SK-N-SH (cell line): ENCODE results near the gene ZNF680. TPM values are rescaled to one million over a fixed set of nuclear protein-coding genes. Genes with fewer than 3 reads are reported as not detected.

ENCODE experiments used
- CTCF ChIA-PET: fragments of 300-600, 350-600 bp; formaldehyde crosslinking; extraction: SDS; loops from one replicate; lab custom pipeline; 2021; lab: Yijun Ruan, JAX
- POLR2A ChIA-PET: fragments of 350-600 bp; sonication (Branson Sonifier 250); formaldehyde crosslinking; extraction: SDS; loops from one replicate; lab custom pipeline; 2020; ENCODE audit warnings: antibody characterized with exemption, inconsistent platforms; lab: Yijun Ruan, JAX
- DNase-seq: peaks from one replicate; pipeline ENCODE4 v3.0.0; 2012
- H2AFZ ChIP-seq: fragments of 200-600 bp; sonication (generic); 2 replicates; pipeline ENCODE4 v1.8.1; 2016; ENCODE audit warnings: antibody characterized with exemption, mild to moderate bottlenecking, low read depth
- H3F3A ChIP-seq: fragments of 200-600 bp; sonication (generic); replicated peaks from 2 replicates; pipeline ENCODE3; 2016; ENCODE audit warnings: antibody characterized with exemption, mild to moderate bottlenecking; ENCODE audit not compliant: insufficient read depth
- H3K27ac ChIP-seq, 2 experiments: fragments of 200-500 bp in 1 of 2; fragments of 200-600 bp in 1 of 2; sonication (Bioruptor generic) in 1 of 2; sonication (generic), shearing (Covaris generic) in 1 of 2; 2 replicates each; pipeline versions ENCODE4 v1.5.1 to v1.6.1; 2014 to 2016; ENCODE audit warnings: low read depth in 2 of 2, inconsistent platforms in 1 of 2, low read length in 1 of 2, mild to moderate bottlenecking in 1 of 2, mixed read lengths in 1 of 2
- H3K27me3 ChIP-seq: fragments of 200-600 bp; sonication (generic), shearing (Covaris generic); 2 replicates; pipeline ENCODE4 v1.6.1; 2016; ENCODE audit warnings: mixed run types; ENCODE audit not compliant: insufficient read depth
- H3K36me3 ChIP-seq, 2 experiments: fragments of 200-500 bp in 1 of 2; fragments of 200-600 bp in 1 of 2; sonication (Bioruptor generic) in 1 of 2; sonication (generic) in 1 of 2; replicated peaks in 1 of 2; 2 replicates each; pipeline versions ENCODE3 to v1.5.1; 2014 to 2016; ENCODE audit warnings: low read length in 1 of 2, mild to moderate bottlenecking in 1 of 2; ENCODE audit not compliant: insufficient read depth in 2 of 2, control insufficient read depth in 1 of 2
- H3K4me1 ChIP-seq, 2 experiments: fragments of 200-500 bp in 1 of 2; fragments of 200-600 bp in 1 of 2; sonication (Bioruptor generic) in 1 of 2; sonication (generic), shearing (Covaris generic) in 1 of 2; 2 replicates each; pipeline versions ENCODE4 v1.5.1 to v1.6.1; 2014 to 2016; ENCODE audit warnings: low read depth in 1 of 2, low read length in 1 of 2, mixed run types in 1 of 2; ENCODE audit not compliant: insufficient read depth in 2 of 2, control insufficient read depth in 1 of 2
- H3K4me2 ChIP-seq: fragments of 200-600 bp; sonication (generic), shearing (Covaris generic); 2 replicates; pipeline ENCODE4 v1.6.1; 2017; ENCODE audit warnings: mixed run types
- H3K4me3 ChIP-seq, 2 experiments: fragments of 200-500 bp in 1 of 2; fragments of 200-600 bp in 1 of 2; sonication (Bioruptor generic) in 1 of 2; sonication (generic), shearing (Covaris generic) in 1 of 2; 2 replicates each; pipeline versions ENCODE4 v1.5.1 to v1.8.1; 2014 to 2016; ENCODE audit warnings: low read depth in 2 of 2, inconsistent platforms in 1 of 2, low read length in 1 of 2, mild to moderate bottlenecking in 1 of 2, mixed read lengths in 1 of 2, moderate library complexity in 1 of 2
- H3K79me2 ChIP-seq: fragments of 200-600 bp; sonication (generic); 2 replicates; pipeline ENCODE4 v1.8.1; 2017; ENCODE audit warnings: mild to moderate bottlenecking; ENCODE audit not compliant: insufficient read depth
- H3K9ac ChIP-seq: fragments of 200-600 bp; sonication (generic); 2 replicates; pipeline ENCODE4 v1.6.1; 2017; ENCODE audit warnings: mixed run types
- H3K9me2 ChIP-seq: fragments of 200-600 bp; sonication (generic); 2 replicates; pipeline ENCODE4 v1.6.1; 2017; ENCODE audit warnings: mixed run types
- H3K9me3 ChIP-seq: fragments of 200-600 bp; sonication (generic); 2 replicates; pipeline ENCODE4 v1.6.1; 2017; ENCODE audit warnings: mixed run types, mild to moderate bottlenecking, moderate library complexity
- H4K20me1 ChIP-seq: fragments of 200-600 bp; sonication (generic); 2 replicates; pipeline ENCODE4 v1.6.1; 2017; ENCODE audit warnings: mild to moderate bottlenecking, mixed run types; ENCODE audit not compliant: insufficient read depth
- ELF1 ChIP-seq: IDR thresholded peaks from 2 replicates; pipeline ENCODE4 v1.4.0; 2012
- EP300 ChIP-seq, 2 experiments: IDR thresholded peaks; 2 replicates each; pipeline versions ENCODE4 v1.4.0 to v1.6.1; 2012; ENCODE audit warnings: borderline replicate concordance in 1 of 2, low read depth in 1 of 2, low read length in 1 of 2
- FOXJ3 ChIP-seq: sonication (generic); formaldehyde crosslinking; IDR thresholded peaks from 2 replicates; pipeline ENCODE4 v1.5.1; 2020; ENCODE audit warnings: mild to moderate bottlenecking, missing genetic modification reagents
- FOXM1 ChIP-seq: IDR thresholded peaks from 2 replicates; pipeline ENCODE4 v1.4.0; 2012; ENCODE audit warnings: low read depth, mild to moderate bottlenecking
- GABPA ChIP-seq: IDR thresholded peaks from 2 replicates; pipeline ENCODE4 v1.4.0; 2012; ENCODE audit warnings: low read depth, mild to moderate bottlenecking
- JUND ChIP-seq: IDR thresholded peaks from 2 replicates; pipeline ENCODE4 v1.4.0; 2012
- NFIC ChIP-seq: IDR thresholded peaks from 2 replicates; pipeline ENCODE4 v1.4.0; 2012; ENCODE audit warnings: borderline replicate concordance
- RAD21 ChIP-seq: IDR thresholded peaks from 2 replicates; pipeline ENCODE4 v1.6.1; 2012; ENCODE audit warnings: mild to moderate bottlenecking, low read length
- RFX5 ChIP-seq: IDR thresholded peaks from 2 replicates; pipeline ENCODE4 v1.6.1; 2012; ENCODE audit warnings: mild to moderate bottlenecking, improper control_type of control experiment, low read length
- RXRA ChIP-seq: IDR thresholded peaks from 2 replicates; pipeline ENCODE4 v1.4.0; 2012; ENCODE audit warnings: low read depth, mild to moderate bottlenecking, borderline replicate concordance
- SIN3A ChIP-seq: IDR thresholded peaks from 2 replicates; pipeline ENCODE4 v1.6.1; 2012; ENCODE audit warnings: low read depth, mild to moderate bottlenecking, low read length, moderate library complexity, borderline replicate concordance
- TAF1 ChIP-seq: IDR thresholded peaks from 2 replicates; pipeline ENCODE4 v1.6.1; 2012; ENCODE audit warnings: low read depth, mild to moderate bottlenecking, low read length, moderate library complexity, borderline replicate concordance
- TCF12 ChIP-seq: IDR thresholded peaks from 2 replicates; pipeline ENCODE4 v1.4.0; 2012
- YY1 ChIP-seq: IDR thresholded peaks from 2 replicates; pipeline ENCODE4 v1.4.0; 2012; ENCODE audit warnings: low read depth, mild to moderate bottlenecking
- WGBS: methylation state at CpG from one replicate; pipeline ENCODE4 v1.1.6; 2017; ENCODE audit warnings: low lambda C conversion rate; 5-methylcytosine and 5-hydroxymethylcytosine counted together
- polyA plus RNA-seq, 3 experiments: library from polyadenylated mRNA; depleted of rRNA; stranded (reverse); fragments of >200 nt; gene quantifications; 2 replicates each; pipeline ENCODE4 v1.2.3, GENCODE V29; 2012
- TF ChIP-seq, protein P1 (sequence below): IDR thresholded peaks from 2 replicates; pipeline ENCODE4 v1.4.0; 2012; ENCODE audit warnings: low read depth
- TF ChIP-seq, protein P2 (sequence below): fragments of 200-600 bp; sonication (generic); IDR thresholded peaks from 2 replicates; pipeline ENCODE4 v1.6.1; 2017; ENCODE audit warnings: antibody characterized with exemption, mild to moderate bottlenecking, moderate library complexity
- TF ChIP-seq, protein P3 (sequence below): IDR thresholded peaks from 2 replicates; pipeline ENCODE4 v1.4.0; 2012; ENCODE audit warnings: low read depth, borderline replicate concordance

Gene ZNF680
- polyA plus RNA-seq, 1 of the 3 experiments (the other 2 are of a cell fraction) = 1.6 TPM

DNA sequence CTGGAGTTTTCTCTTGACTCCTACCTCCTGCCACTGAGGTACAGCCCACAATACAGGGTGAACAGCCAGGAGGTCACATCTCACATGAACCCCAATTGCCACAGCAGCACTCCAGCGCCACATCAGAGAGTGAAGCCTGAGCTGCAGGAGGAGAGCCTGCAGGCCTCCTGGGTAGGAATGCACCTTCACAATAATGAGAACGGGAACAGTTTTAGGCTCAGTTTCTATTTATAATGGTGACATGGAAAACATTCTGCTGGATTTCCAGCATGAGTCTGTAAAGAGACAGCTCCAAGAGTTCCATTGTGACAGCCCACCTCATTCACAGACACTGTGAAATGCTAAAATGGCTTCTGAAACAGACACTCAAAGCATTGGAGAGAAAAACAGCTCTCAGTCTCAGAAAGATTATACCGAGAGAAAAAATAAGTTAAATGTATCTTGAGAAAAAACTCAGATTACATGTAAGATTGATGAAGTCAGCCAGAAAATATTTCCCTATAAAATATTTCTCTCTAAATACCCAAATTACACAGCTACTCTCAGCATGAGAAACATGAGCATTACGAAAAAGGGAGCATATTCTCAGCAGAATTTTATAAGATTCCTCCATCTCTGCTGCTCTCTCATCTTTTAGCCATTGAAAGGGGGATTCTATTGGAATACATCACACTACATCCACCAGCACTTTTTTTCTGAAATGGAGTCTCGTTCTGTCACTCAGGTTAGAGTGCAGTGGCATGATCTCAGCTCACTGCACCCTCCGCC is 11.3 kb downstream of the ZNF680 start:
- no peak overlapping the region for H3K9ac ChIP-seq
- H2AFZ ChIP-seq = no peak overlapping the region
- no peak overlapping the region; the same call in 1 of the 2 replicates for H3K4me2 ChIP-seq
- no peaks in the 10 kb centered on the region for H3K27me3 ChIP-seq
- no peak overlapping the region; a peak in 1 of 4 replicates for H3K27ac ChIP-seq
- peaks cover 0 to 4% of the 10 kb centered on the region in 2 experiments; a peak in 1 of 4 replicates for H3K4me1 ChIP-seq
- H3K4me3 ChIP-seq = no peak overlapping the region
- peaks cover 96% of the 10 kb centered on the region for H3K79me2 ChIP-seq
- no peaks in the 10 kb centered on the region for H3K9me2 ChIP-seq
- peaks cover 3% of the 10 kb centered on the region; the same call in 1 of the 2 replicates for H4K20me1 ChIP-seq
- no peaks in the 10 kb centered on the region for H3K9me3 ChIP-seq
- ChIA-PET POLR2A (interaction anchor here (1.2 kb wide), 1 partner anchor 11 kb away, joined by 6 read pairs; the partner anchor contains the start of gene ZNF680), CTCF (no interaction called here)
- no peak for TF ChIP-seq NFIC
- TF ChIP-seq TAF1 = no peak
- TF ChIP-seq, protein P1, sequence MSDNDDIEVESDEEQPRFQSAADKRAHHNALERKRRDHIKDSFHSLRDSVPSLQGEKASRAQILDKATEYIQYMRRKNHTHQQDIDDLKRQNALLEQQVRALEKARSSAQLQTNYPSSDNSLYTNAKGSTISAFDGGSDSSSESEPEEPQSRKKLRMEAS = no peak
- H3K36me3 ChIP-seq = peaks cover 5 to 34% of the 10 kb centered on the region in 2 experiments
- no peak for DNase-seq
- 84% methylated on average over 6 of the region's 6 CpGs for WGBS
- no peaks in the 10 kb centered on the region for H3F3A ChIP-seq

DNA sequence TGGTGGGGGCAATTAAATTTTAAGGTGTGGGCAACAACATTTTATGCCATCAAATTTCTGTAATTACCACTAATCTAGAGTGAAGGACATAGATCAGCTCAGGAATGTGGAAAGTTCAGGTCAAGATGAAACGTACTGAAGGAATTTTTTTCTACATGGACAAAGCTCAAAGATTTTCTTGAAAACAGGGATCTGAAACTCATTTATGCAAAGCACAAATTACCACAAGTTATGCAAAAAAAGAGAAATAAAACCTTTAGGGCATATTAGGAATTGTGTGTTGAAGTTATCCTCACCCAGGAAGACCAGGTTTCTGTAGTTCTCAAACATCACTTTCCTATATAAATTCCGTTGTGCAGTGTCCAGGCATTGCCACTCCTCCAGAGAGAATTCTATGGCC is 18.9 kb downstream of the ZNF680 start:
- Histone ChIP-seq H3K4me2 (no peak overlapping the region), H3K9me2 (no peaks in the 10 kb centered on the region), H3K27me3 (no peaks in the 10 kb centered on the region), H3K27ac (no peak overlapping the region), H3F3A (peaks cover 14% of the 10 kb centered on the region), H3K4me1 (no peaks in the 10 kb centered on the region; a peak in 1 of 4 replicates), H4K20me1 (no peaks in the 10 kb centered on the region), H3K79me2 (peaks cover 69% of the 10 kb centered on the region), H3K9me3 (no peaks in the 10 kb centered on the region), H2AFZ (no peak overlapping the region), H3K4me3 (no peak overlapping the region), H3K36me3 (peaks cover 13 to 56% of the 10 kb centered on the region in 2 experiments), H3K9ac (no peak overlapping the region)
- 86% methylated on average over 2 of the region's 2 CpGs for WGBS
- DNase-seq = no peak
- TF ChIP-seq FOXM1 (no peak), GABPA (no peak), TAF1 (no peak), EP300 (IDR thresholded peaks at IDR 0.05; ENCODE audit: borderline replicate concordance in 1 of 2, low read depth in 1 of 2, low read length in 1 of 2) (no peak), JUND (no peak), YY1 (no peak), RXRA (no peak), FOXJ3 (CRISPR knock-in tag) (no peak), TCF12 (no peak), ELF1 (no peak), RFX5 (no peak), SIN3A (no peak), RAD21 (no peak)
- TF ChIP-seq, protein P2, sequence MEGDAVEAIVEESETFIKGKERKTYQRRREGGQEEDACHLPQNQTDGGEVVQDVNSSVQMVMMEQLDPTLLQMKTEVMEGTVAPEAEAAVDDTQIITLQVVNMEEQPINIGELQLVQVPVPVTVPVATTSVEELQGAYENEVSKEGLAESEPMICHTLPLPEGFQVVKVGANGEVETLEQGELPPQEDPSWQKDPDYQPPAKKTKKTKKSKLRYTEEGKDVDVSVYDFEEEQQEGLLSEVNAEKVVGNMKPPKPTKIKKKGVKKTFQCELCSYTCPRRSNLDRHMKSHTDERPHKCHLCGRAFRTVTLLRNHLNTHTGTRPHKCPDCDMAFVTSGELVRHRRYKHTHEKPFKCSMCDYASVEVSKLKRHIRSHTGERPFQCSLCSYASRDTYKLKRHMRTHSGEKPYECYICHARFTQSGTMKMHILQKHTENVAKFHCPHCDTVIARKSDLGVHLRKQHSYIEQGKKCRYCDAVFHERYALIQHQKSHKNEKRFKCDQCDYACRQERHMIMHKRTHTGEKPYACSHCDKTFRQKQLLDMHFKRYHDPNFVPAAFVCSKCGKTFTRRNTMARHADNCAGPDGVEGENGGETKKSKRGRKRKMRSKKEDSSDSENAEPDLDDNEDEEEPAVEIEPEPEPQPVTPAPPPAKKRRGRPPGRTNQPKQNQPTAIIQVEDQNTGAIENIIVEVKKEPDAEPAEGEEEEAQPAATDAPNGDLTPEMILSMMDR = no peak
- TF ChIP-seq, protein P3, sequence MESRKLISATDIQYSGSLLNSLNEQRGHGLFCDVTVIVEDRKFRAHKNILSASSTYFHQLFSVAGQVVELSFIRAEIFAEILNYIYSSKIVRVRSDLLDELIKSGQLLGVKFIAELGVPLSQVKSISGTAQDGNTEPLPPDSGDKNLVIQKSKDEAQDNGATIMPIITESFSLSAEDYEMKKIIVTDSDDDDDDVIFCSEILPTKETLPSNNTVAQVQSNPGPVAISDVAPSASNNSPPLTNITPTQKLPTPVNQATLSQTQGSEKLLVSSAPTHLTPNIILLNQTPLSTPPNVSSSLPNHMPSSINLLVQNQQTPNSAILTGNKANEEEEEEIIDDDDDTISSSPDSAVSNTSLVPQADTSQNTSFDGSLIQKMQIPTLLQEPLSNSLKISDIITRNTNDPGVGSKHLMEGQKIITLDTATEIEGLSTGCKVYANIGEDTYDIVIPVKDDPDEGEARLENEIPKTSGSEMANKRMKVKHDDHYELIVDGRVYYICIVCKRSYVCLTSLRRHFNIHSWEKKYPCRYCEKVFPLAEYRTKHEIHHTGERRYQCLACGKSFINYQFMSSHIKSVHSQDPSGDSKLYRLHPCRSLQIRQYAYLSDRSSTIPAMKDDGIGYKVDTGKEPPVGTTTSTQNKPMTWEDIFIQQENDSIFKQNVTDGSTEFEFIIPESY = no peak
- POLR2A ChIA-PET = no interaction called here
- CTCF ChIA-PET = no interaction called here
